GM21717 (cell line): Measurements from ENCODE around the gene RIPPLY2.
"Not testable (repeated sequence)": the region's sequence is repeated elsewhere in the genome, so short reads cannot be mapped to it uniquely, and the experiment has no call there.

ENCODE experiments used
- ATAC-seq: cut with Tn5 transposase; IDR thresholded peaks from one replicate; pipeline ENCODE4 v1.9.1; 2021; ENCODE audit warnings: mild to moderate bottlenecking, moderate library complexity; ENCODE audit not compliant: unreplicated experiment

RIPPLY2 gene

DNA sequence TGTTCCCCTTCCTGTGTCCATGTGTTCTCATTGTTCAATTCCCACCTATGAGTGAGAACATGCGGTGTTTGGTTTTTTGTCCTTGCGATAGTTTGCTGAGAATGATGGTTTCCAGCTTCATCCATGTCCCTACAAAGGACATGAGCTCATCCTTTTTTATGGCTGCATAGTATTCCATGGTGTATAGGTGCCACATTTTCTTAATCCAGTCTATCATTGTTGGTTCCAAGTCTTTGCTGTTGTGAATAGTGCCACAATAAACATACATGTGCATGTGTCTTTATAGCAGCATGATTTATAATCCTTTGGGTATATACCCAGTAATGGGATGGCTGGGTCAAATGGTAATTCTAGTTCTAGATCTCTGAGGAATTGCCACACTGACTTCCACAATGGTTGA is 43.9 kb downstream of the RIPPLY2 start:
- not testable (repeated sequence) for ATAC-seq

DNA sequence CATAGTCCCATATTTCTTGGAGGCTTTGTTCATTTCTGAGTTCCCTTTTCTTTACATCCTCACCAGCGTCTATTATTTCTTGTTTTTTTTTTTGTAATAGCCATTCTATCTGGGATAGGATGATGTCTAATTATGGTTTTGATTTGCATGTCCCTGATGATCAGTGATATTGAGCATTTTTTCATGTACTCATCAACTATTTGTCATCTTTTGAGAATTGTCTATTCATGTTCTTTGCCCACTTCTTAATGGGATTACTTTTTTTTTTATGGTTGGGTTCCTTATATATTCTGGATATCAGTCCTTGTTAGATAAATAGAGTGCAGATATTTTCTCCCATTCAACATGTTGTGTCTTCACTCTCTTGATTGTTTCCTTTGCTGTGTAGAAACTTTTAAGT is 48.5 kb downstream of the RIPPLY2 start:
- ATAC-seq = no peak

DNA sequence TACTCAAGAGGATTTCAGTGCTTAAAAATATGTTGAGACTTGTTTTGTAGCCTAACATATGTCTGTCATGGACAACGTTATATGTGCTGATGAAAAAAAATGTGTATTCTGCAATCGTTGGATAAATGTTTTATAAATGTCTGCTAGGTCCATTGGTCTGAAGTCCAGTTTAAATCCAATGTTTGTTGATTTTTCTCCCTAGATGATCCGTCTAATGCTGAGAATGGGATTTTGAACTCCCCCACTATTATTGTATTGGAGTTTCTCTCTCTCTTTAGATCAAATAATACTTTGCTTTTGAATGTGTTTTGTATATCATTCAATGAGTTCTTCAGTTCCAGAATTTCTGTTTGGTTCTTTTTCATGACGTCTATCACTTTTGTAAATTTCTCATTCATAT is 51.2 kb downstream of the RIPPLY2 start:
- ATAC-seq = no peak

- no peak for ATAC-seq
These were observed 52.5 kb downstream of the RIPPLY2 start for GRCh38 chr6:83905648-83906047.
